ENCODE data around the gene ABCG1. TPM values are rescaled to one million over a fixed set of nuclear protein-coding genes. Genes with fewer than 3 reads are reported as not detected.

ABCG1 gene
- total and polyA plus RNA-seq, 2 experiments from 2014 or later = 1.3 to 4.4 TPM

DNA sequence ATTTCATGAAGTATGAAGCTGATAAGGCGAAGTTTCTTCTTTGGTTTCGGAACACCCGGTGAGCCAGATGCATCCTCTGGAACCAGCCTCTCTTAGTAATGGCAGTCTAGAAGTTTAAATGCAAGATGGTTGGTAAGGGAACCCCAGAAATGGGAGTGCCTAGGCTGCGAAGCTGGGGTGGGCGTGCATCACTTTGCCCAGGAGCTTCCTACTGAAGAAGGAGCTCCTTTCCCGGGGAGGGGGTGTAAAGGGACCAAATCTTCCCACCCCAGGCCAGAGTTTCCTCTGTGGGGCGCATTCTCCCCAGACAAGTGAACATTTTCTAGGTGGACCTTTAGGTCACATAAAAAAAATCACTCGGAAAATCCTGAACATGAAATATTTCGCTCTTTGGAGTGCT, 127.5 kb downstream of the ABCG1 start (continued):
- TF ChIP-seq, protein P1, sequence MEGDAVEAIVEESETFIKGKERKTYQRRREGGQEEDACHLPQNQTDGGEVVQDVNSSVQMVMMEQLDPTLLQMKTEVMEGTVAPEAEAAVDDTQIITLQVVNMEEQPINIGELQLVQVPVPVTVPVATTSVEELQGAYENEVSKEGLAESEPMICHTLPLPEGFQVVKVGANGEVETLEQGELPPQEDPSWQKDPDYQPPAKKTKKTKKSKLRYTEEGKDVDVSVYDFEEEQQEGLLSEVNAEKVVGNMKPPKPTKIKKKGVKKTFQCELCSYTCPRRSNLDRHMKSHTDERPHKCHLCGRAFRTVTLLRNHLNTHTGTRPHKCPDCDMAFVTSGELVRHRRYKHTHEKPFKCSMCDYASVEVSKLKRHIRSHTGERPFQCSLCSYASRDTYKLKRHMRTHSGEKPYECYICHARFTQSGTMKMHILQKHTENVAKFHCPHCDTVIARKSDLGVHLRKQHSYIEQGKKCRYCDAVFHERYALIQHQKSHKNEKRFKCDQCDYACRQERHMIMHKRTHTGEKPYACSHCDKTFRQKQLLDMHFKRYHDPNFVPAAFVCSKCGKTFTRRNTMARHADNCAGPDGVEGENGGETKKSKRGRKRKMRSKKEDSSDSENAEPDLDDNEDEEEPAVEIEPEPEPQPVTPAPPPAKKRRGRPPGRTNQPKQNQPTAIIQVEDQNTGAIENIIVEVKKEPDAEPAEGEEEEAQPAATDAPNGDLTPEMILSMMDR (conservative IDR thresholded peaks at IDR 0.05; ENCODE audit: low read depth in 2 of 2) = no peak
- TF ChIP-seq STAT1 (IDR thresholded peaks at IDR 0.05; ENCODE audit: unreplicated experiment) (no peak), POLR2AphosphoS5 (IDR thresholded peaks at IDR 0.05; ENCODE audit: low read depth) (no peak)
- TF ChIP-seq, protein P2, sequence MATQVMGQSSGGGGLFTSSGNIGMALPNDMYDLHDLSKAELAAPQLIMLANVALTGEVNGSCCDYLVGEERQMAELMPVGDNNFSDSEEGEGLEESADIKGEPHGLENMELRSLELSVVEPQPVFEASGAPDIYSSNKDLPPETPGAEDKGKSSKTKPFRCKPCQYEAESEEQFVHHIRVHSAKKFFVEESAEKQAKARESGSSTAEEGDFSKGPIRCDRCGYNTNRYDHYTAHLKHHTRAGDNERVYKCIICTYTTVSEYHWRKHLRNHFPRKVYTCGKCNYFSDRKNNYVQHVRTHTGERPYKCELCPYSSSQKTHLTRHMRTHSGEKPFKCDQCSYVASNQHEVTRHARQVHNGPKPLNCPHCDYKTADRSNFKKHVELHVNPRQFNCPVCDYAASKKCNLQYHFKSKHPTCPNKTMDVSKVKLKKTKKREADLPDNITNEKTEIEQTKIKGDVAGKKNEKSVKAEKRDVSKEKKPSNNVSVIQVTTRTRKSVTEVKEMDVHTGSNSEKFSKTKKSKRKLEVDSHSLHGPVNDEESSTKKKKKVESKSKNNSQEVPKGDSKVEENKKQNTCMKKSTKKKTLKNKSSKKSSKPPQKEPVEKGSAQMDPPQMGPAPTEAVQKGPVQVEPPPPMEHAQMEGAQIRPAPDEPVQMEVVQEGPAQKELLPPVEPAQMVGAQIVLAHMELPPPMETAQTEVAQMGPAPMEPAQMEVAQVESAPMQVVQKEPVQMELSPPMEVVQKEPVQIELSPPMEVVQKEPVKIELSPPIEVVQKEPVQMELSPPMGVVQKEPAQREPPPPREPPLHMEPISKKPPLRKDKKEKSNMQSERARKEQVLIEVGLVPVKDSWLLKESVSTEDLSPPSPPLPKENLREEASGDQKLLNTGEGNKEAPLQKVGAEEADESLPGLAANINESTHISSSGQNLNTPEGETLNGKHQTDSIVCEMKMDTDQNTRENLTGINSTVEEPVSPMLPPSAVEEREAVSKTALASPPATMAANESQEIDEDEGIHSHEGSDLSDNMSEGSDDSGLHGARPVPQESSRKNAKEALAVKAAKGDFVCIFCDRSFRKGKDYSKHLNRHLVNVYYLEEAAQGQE (IDR thresholded peaks at IDR 0.05; ENCODE audit: unreplicated experiment) = no peak

Small RNA genes within 50 kb of the gene (small RNA-seq; reads per million reads assigned to genes)
- gene RNA5SP492 (ENCODE audit: low replicate concordance) = not detected

Other genes with a start within 250 kb of the ABCG1 start
- 11.0 and 13.6 TPM in 2 replicates for gene ZBTB21, start 208.8 kb upstream of the ABCG1 start, total RNA-seq (2014; rRNA removed; shearing (Covaris generic))
- gene ZBTB21, start 208.8 kb upstream of the ABCG1 start, polyA plus RNA-seq (2016; fragmentation: Nextera tagmentation; extraction: Ambion mirVana) = 8.7 and 10.0 TPM in 2 replicates
- not detected in 2 replicates for gene UMODL1, start 147.8 kb upstream of the ABCG1 start, total RNA-seq (2014; rRNA removed; shearing (Covaris generic))
- gene UMODL1, start 147.8 kb upstream of the ABCG1 start, polyA plus RNA-seq (2016; fragmentation: Nextera tagmentation; extraction: Ambion mirVana) = 0.05 TPM in 1 of 2 replicates, not detected in the other
- gene TFF3, start 96.3 kb downstream of the ABCG1 start, total RNA-seq (2014; rRNA removed; shearing (Covaris generic)) = 1.2 TPM in 1 of 2 replicates, not detected in the other
- gene TFF3, start 96.3 kb downstream of the ABCG1 start, polyA plus RNA-seq (2016; fragmentation: Nextera tagmentation; extraction: Ambion mirVana) = 3.1 and 3.3 TPM in 2 replicates
- gene TFF2, start 131.9 kb downstream of the ABCG1 start, total RNA-seq (2014; rRNA removed; shearing (Covaris generic)) = not detected in 2 replicates
- not detected in 2 replicates for gene TFF2, start 131.9 kb downstream of the ABCG1 start, polyA plus RNA-seq (2016; fragmentation: Nextera tagmentation; extraction: Ambion mirVana)
- not detected in 2 replicates for gene TFF1, start 147.4 kb downstream of the ABCG1 start, total RNA-seq (2014; rRNA removed; shearing (Covaris generic))
- gene TFF1, start 147.4 kb downstream of the ABCG1 start, polyA plus RNA-seq (2016; fragmentation: Nextera tagmentation; extraction: Ambion mirVana) = not detected in 2 replicates
- 0.17 TPM in 1 of 2 replicates, not detected in the other for gene TMPRSS3, start 176.9 kb downstream of the ABCG1 start, total RNA-seq (2014; rRNA removed; shearing (Covaris generic))
- gene TMPRSS3, start 176.9 kb downstream of the ABCG1 start, polyA plus RNA-seq (2016; fragmentation: Nextera tagmentation; extraction: Ambion mirVana) = not detected in 2 replicates
- not detected in 2 replicates for gene UBASH3A, start 184.8 kb downstream of the ABCG1 start, total RNA-seq (2014; rRNA removed; shearing (Covaris generic))
- gene UBASH3A, start 184.8 kb downstream of the ABCG1 start, polyA plus RNA-seq (2016; fragmentation: Nextera tagmentation; extraction: Ambion mirVana) = not detected in 2 replicates

Measured in GM23338 (cell line).